Activated CD4-positive, alpha-beta T cell treated with anti-CD3 and anti-CD28 coated beads for 1 hour (primary cell): ENCODE measurements around the gene RASGRP4.

Experiments used
- DNase-seq: peaks from one replicate; pipeline ENCODE4 v3.0.0-alpha.2; 2020

Gene RASGRP4

DNA sequence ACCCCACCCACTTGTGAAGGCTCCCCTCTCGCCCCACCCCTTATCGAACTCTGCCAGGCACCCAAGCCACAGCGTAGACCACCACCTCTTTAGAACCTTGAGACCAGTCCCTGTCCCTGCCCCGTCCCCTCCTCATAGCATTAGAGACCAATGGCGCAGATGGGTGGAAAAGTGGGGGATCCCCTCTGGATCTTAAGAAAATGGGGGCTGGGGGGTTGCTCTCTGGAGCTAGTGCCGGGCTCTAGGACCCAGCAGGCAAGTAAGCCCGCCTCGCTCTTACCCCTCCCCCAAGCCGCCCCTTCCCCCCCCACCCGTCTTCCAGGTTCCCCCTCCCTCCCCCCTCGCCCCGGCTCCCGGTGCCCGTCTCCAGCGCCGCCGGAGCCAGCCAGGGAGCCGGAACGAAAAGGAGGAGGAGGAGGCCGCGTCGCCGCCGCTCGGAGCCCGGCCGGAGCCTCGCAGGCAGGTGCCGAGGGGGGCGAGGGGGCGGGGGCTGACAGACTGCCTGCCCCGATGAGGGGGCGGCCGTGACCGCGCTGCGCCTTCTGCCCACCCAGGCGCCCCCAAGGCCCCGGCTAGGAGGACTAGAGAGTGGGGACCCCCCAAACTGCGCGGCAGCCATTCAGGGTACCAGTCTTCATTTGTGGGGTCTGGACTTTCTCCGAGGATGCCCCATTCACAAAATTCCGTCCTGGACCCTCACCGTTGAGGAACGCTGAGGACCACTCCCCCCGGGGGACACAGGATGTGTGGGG is 37.5 kb downstream of the RASGRP4 start, which contains the start of gene SPRED3:
TSS of gene SPRED3 (plus strand) at position 349 of the 752 bp plus-strand sequence. CDS start 1,606 bp downstream, outside the sequence.
- DNase-seq = no peak

DNA sequence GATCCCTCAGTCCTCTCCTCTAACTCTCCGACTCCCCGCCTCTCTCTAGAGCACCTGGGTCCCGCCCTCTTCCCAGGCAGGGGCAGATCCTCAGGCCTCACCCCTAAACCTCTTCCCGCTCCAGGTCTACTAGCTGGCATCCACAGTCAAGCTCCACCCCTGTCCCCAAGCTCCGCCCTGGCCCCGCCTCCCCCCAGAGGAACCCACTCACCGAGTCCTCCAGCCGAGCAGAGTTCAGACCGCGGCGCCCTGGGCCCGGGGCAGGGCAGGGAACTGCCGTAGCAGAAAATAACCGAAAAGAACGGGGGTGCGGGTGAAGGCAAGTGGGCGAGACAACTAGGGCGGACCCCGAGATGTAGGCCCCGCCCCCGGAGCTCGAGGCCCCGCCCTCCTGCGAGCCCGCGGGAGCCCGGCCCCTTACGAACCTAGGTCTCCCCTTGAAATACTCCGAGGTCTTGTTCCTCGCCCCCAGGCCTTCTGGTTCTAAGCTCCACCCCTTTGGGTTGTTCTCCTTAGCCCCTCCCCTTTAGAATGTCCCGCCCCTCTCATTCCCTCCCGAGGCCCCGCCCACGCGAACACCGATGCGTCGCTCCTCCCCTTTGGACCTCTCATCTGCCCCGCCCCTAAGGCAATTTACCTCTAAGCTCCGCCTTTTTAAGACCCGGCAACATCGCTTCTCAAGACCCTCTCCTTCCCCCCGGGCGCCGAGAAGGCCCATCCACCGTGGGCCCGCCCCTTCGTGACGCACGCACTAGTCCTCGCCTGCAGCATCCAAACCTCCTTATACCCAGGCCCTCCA is 38.3 kb downstream of the RASGRP4 start, which contains the start of gene GGN:
TSS of gene GGN (minus strand) at position 485 of the 799 bp plus-strand sequence. CDS start 773 bp downstream, outside the sequence.
- peak; percentile 61 for DNase-seq

DNA sequence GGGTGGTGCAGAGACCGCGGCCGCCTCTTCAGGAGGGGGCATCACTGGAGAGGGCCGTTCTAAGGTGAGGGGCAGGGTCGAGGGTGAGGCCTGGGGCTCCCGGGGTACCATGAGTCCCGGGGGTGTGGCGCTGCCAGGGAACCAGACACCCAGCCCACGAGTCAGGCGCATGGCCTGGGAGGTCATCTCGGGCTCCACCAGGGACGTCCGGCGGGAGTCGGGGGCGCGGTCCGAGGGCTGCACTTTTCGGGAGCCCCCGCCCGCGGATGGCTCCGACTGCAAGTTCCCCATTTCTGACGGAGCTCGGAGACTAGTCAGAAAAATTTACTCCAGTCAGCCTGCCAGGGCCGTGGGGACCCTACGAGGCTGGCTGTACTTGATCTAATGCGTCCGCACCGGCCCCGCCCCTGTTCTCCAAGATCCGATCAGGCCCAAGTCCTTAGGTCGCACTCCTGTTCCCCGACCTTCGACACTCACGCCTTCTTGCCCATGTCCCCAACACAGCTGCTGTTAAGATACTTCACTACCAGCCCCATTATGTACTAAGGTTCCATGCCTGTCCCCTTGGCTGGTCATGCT is 39.0 kb downstream of the RASGRP4 start:
- no peak for DNase-seq

DNA sequence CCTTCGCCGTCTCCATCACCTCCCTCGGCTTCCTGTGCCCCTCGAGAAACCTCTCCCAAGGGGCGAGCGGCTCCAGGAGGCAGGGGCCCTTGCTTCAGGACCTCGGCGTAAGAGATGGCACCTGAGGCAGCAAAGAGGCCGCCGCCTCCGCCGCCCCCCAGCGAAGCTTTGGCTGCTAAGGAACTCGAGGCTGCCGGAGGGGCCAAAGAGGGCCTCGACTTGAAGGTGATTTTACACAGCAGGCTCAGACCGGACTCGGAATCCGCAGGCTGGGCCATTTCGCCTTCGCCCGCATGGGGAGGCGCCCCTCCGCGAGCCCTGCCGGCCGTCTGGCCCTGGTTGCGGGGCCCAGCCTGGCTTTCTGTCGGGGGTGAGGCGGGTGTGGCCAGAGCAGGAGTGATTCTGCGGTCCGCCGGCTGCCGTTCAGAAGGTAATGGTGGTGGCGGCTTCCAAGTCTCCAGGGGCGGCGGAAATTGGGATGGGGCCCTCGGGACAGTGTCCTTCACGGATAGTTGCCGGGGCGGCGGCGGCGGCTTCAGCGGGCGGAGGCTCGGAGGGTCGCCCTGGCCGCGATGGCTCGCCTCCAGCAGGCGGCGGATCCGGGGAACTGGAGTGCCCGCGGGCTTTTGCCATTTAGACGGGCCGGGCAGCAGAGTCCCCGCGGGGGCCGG is 39.6 kb downstream of the RASGRP4 start:
- DNase-seq = no peak

DNA sequence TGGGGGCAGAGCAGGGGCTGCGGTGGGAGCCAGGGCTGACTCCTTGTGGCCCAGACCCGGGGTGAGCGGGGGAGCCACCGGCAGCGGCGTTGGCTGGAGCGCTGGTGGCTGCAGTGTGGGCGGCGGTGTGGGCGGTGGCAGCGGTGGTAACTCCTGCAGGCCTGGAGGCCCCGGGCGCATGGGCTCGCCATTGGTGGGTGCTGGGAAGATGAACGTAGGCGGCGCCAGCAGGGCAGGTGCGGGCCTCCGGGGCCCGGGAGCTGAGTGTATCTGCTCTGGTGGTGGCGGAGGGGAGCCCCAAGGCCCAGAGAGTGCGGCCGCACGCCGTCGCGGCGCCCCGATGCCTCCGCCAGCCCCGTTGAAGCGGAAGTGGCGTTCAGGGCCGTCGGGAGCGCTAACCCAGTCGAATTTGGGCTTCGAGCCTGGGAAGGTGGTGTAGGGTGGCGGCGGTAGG is 40.2 kb downstream of the RASGRP4 start:
- no peak for DNase-seq

DNA sequence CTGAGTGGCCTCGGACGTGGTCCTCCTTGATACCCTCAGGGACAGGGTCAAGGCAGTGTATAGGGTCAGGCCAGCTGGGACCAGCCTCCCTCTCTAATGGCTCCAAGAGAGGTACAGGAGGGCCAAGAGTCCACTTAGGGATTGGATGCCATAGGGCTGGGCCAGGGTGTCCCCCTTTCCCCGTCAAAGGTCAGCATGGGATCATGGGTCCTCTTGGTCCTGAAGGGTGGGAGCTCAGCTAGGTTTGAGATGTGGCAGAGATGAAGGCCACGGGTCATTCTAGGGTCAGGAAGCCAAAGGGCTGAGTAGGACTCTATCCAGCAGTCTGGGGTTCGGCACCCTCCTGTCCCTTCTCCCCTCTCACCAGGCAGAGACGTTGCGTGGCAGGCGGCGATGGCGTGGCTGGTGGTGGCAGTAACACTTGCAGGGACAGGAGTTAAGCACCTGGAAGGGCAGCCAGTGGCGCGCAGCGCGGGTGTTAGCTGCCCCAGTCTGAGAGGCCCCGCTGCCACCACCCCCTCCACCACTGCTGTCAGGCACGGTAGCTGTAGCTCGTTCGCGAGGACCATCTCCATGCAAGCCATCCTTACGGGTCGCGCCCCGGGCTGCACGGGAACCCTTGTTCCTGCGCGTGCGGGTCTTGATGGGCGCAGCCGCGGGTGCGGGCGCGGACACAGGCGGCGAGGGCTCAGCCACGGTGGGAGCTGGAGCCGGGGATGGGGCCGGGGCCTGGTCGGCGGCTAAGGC is 40.8 kb downstream of the RASGRP4 start:
- no peak for DNase-seq

DNA sequence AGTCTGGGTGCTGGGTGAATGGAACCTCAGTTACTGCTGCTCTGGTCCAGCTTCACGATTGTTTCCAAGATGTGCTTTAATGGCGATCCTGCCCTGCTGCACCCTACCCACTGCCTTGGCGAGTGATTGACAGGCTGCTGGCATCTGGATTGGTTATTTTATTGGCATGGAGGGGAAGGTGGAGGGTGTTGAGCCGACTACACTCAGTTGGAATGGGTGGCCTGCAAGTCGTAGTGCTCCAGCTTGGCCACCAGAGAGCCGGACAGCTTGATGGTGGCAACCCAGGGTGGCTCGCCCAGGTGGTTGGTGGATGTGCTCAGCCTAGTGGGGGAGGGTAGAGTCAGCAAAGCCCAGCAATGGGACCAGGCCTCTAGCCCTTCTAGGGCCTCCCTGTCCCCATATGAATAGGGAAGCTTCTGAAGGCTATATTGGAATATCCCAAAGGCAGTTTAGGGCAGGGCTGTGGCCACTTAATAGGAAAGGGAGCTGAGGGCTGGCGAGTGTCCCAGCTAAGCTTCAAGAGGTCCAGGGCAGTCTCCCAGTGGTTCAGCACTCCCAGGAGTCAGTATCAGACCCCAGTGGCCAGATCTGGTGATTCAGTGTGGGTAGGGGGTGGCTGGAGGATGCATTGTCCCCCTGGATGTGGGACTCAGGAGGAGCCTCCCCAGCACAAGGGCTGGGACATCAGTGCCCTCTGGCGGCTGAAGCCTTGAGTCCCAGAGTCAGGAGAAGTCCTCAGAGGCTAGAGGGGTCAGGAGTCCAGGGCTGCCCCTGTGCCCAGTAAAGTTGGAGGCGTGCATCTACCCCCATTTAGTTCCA is 41.6 kb downstream of the RASGRP4 start:
- no peak for DNase-seq

DNA sequence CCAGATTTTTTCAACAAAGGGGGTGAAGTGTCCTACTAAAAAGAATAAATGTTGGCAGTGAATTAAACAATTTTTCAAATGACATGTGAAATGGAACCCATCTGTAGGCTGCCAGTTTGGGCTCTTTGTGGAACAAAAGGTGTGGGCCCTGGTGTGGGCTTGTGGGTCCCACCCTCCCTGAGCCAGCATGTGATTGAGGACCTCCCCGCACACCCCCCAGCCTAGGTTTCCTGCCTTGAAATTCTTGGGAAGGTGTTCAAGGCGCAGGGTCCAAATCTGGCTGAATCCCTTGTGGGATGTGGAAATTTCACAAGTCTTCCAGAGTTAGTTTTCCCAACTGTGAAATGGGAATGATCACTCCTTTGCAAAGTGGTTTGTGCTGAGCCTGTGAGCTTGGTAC is 42.3 kb downstream of the RASGRP4 start:
- no peak for DNase-seq

DNA sequence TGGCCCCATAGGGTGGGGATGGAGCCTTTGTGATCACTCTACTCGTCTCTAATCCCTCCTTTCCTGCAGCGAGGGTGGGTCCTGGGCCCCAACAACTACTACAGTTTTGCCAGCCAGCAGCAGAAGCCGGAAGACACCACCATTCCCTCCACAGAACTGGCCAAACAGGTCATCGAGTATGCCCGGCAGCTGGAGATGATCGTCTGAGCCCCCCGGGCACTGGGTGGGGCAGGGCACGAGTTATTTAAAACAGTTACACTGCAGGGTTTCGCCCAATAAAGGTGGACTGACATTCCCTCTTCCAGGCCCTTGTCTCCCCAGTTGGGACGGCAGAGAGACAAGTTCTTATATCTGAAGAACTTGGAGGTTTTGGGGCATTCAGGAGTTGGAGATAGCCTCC is 42.8 kb downstream of the RASGRP4 start:
- DNase-seq = no peak

DNA sequence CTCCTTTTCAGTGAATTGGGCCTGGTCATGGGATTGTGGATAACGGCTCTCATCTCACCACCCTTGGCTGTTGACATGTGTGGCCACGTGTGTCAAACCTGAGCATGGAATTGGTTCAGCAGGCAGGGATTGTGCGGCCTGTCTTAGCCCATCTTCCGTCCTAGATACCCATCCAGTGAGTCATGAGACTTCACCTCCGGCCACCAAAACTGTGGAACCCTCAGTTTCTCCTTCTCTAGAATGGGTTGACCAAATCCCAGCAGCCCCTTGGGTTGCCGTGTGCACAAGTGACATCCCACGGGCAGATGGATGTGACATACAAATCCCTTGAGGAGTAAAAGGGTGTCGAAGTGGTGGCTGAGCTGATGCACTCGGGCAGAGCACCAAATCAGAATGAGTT is 44.9 kb downstream of the RASGRP4 start:
- DNase-seq = no peak

DNA sequence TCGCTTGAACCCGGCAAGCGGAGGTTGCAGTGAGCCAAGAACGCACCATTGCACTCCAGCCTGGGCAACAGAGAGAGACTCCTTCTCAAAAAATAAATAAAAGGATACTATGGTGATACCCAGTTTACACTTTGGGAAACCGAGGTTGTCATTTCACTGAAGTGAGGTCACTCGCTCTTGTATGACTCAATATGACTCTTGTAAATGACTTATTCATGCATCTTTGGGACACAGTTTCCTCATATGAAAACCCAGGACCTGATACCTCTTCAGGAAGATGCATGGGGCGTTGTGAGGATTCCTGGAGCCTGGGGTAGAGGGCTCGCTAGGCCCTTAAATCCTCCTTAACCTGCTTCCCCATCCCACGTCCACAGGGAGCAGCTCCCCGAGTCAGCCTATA is 47.2 kb downstream of the RASGRP4 start:
- DNase-seq = no peak

DNA sequence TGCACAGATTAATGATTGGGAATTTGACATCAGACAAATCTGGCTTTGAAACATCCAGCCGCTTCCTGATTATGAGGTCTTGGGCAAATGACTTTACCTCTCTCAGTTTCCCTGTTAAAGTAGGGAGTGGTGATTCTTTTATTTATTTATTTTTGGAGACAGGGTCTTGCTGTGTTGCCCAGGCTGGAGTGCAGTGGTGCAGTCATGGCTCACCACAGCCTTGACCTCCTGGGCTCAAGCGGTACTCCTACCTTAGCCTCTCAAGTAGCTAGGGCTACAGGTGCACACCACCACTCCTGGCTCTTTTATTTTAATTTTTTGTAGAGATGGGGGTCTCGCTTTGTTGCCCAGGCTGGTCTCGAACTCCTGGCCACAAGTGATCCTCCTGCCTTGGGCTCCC is 49.0 kb downstream of the RASGRP4 start:
- DNase-seq = no peak

DNA sequence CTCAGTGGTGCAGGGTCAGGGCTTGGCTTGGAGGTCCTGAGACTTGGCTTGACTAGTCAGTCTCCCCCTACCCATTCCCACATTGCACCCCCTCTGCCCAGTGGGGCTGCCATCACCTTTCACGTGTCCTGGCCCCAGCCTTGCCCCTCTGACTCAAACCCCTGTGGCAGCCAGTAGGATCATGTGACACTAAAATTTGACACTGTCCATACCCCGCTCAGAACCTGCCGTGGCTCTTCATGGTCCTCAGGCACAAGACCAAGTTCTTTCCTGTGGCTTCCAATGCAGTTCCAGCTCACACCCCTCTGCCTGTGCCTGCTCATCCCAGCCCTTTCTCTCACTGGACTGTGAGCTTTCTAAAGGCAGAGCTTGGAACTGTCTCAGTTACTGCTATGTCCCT is 49.4 kb downstream of the RASGRP4 start:
- DNase-seq = no peak

DNA sequence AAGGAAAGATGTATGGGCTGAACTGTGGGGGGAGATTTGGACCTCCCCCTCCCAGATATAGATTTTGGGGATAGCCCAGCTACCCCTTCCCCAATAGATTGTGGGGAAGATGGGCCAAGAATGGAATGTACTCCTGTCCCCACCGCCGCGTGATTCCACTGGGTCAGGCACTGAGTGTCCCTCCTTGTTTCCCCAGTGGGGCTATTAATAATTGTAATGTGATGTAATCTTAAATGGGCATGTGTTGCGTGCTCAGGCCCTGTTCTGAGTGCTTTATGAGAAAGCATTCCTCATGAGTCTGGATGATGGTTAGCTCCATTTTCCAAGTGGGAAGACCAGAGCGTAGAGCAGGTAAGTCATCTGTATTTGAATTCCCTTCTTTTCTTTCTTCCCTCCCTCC is 50.3 kb downstream of the RASGRP4 start:
- DNase-seq = no peak

DNA sequence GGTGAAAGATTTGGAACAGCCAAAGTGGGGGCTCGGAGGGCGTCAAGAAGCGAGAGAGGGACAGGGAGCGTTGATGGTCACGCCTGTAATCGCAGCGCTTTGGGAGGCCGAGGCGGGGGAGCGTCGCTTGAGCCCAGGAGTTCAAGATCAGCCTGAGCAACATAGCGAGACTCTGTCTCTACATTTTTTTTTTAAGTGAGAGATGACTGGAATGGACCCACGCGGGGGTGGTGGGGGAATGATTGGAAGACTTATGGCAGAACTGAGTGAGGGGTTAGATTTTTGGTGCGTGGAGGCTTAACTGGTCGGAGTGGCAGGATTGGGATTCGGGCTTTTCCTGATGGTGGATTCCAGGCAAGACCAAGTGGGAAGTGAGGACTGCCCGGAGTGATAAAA is 50.9 kb downstream of the RASGRP4 start:
- no peak for DNase-seq

DNA sequence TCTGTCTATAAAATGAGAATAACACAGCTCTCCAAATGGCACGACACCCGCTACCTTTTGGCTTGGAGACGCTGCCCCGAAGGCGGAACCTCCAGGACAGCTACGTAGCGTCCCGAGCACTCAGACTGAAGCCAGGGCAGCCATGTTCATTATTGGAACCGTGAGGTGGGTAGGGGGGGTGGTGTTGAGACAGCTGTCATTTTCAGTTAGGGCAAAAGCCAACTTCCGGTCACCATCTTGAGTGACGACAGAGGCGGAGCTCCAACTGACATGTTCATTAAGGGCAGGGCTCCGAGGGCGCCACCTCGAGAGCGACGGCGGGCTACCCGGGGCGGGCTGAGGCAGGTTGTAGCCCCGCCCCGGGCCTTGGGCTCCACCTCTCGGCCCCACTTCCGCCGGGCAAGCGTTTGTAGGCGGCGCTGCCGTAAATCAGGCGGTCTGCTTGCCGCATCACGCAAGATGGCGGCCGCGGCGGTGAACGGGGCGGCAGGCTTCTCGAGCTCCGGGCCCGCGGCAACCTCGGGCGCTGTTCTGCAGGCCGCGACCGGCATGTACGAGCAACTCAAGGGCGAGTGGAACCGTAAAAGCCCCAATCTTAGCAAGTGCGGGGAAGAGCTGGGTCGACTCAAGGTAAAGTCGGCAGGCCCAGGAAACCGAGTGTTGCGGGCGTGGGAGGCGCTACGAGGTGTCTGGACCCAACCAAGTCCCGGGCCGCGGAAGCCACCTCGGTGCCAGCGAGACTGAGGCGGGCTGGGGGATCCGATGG is 51.5 kb downstream of the RASGRP4 start, which contains the start of gene PSMD8:
TSS of gene PSMD8 (plus strand) at position 240 of the 766 bp plus-strand sequence. CDS start at position 271, 31 bp downstream.
- peak; percentile 97 for DNase-seq

DNA sequence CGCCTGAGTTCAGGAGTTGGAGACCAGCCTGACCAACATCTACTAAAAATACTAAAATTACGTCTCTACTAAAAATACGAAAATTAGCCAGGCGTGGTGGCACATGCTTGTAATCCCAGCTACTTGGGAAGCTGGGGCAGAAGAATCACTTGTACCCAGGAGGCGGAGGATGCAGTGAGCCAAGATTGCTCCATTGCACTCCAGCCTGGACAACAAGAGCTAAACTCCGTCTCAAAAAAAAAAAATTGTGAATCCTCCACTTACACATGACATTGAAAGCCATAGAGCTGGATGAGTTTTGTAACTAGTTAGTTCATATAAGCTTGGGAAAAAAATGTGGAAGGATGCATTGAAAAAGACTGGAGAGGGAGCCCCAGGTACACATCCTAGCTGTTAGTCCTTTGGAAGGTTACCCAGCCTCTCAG is 52.1 kb downstream of the RASGRP4 start:
- no peak for DNase-seq

DNA sequence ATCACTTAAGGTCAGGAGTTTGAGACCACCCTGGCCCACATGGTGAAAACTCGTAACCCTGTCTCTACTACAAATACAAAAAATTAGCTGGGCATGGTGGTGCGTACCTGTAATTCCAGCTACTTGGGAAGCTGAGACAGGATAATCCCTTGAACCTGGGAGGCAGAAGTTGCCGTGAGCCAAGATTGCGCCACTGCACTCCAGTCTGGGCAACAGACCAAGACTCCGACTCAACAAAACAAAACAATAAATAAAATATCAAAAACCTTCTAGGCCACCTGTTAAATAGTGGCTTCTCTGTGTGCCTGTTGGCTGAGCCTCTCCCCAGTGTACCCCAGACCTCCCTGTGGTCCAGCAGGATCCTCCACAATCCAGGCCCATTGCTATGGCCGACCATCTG is 54.9 kb downstream of the RASGRP4 start:
- no peak for DNase-seq

DNA sequence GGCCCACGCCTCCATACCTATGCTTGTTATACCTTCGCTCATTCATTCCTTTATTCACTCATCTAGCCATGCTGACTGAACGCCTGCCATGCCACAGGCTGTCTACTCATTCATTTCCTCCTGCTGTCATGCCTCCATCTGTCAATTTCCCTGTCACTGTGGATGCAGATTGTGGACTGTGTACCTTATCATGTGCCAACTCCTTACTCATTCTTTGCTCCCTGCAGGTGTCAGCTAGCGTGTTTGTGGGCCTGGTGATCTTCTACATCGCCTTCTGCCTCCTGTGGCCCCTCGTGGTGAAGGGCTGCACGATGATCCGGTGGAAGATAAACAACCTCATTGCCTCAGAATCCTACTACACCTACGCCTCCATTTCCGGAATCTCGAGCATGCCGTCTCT is 55.7 kb downstream of the RASGRP4 start:
- DNase-seq = no peak

DNA sequence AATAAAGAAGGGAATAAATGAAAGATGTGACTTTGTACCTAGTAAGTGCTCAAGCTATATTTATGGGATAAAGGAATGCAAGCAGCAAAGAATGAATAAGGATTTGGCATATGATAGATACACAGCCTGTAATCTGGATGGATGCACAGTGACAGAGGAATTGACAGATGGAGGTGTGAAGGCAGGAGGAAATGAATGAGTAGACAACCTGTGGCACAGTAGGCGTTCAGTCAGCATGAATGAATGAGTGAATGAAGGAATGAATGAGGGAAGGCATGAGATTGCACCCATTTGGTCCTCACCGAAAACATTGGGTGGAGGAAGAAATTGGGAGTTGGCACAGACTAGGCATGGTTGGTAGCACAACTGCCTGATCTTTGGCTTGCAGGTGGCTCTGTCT is 56.4 kb downstream of the RASGRP4 start:
- no peak for DNase-seq
